Measurements from ENCODE around the gene CD84.
"Not testable (repeated sequence)": the region's sequence is repeated elsewhere in the genome, so short reads cannot be mapped to it uniquely, and the experiment has no call there.

CD84 gene

DNA sequence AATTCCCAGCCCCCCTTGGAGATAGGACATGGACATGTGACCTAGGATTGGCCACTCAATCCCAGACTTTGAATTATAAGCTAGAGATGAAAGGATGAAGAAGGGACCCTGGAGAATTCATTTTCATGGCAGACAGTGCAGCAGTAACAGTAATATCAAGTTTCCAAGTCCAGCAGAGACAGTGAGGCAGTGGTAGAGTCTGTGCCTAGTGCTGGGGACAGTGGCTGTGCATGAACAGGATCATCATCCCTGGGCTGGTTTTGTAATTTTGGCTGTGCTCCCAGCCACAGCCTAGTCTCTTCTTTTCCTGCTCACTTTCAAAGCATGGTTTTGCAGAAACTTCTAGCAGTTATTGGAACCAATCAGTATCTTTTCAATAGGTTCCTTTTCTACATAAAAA is 29.6 kb upstream of the CD84 start:
- no peak for DNase-seq

GRCh38 chr1:160608514-160608913 is 29.2 kb upstream of the CD84 start:
- no peak for DNase-seq

DNA sequence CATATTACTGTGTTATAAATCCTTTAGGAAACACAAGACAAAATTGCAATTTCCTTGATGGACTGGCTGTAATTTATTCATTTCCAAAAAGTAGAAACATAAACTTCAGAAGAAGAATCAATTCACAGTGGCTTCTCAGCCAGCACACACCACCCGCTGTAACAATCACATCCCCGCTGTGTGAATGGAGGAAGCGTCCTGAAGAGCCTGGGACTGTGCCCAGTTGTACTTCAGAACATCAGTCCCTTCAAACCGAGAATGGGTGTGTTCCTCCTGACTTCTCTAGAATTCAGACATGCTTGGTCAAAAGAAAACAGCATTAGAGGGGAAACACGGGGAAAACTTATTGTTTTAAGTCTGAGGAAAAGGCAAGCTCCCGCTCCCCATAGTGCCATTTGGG is 28.8 kb upstream of the CD84 start:
- no peak for DNase-seq

- DNase-seq = no peak
These were observed 28.4 kb upstream of the CD84 start for GRCh38 chr1:160607672-160608032.

- peak; percentile 89 for DNase-seq
These were observed 27.8 kb upstream of the CD84 start for GRCh38 chr1:160607011-160607671.

GRCh38 chr1:160606611-160607010 is 27.3 kb upstream of the CD84 start:
- no peak for DNase-seq

DNA sequence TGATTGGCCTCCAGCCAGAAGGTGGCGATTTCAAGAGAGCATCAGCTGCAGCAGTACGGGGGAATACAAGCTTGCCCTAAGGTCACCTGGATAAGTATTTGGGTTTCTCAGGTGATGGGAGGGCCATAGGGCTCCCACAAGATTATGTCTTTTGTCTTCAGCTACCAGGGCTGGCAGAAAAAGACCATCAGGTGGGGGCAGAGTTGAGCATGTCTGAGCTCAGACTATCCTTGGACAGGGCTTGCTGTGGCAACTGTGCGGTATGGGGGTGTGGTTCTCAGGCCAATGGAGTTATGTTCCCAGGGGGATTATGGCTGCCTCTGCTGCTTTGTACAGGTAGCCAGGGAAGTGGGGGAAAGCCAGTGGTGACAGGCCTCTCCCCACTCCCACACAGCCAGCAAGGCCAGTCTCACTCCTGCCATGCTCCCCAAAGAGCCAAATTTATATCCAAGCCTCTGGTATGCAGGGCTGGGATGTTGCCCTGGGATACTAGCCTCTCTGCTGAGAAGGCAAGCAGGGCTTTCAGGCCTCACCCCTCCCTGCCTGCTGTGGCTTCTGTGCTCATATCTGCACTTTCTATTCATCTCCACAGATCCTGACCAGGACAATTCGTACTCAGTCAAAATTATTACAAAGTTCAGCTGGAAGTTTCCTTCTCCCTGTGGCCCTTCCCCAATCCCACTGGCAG is 26.6 kb upstream of the CD84 start:
- DNase-seq = no peak

GRCh38 chr1:160605205-160605604 is 25.9 kb upstream of the CD84 start:
- no peak for DNase-seq

DNA sequence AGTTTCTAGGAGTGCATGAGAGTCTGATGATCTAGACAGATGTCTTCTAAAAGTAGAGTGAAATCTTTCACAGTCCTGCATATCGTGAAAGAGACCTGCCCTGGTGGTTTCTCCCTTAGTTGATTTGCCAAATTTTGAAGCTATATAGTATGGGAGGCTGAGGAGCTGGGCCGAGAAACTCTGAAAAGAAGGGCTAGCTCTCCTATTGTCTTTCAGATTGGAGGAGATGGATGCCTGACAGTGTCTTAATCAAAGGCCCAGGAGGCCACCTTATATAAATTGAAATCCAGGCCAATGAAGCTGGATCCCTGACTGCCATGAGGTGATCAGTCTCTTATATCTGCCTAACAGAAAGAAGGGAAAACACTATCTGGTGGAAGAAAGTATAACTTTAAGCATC is 18.4 kb upstream of the CD84 start:
- no peak for DNase-seq

DNA sequence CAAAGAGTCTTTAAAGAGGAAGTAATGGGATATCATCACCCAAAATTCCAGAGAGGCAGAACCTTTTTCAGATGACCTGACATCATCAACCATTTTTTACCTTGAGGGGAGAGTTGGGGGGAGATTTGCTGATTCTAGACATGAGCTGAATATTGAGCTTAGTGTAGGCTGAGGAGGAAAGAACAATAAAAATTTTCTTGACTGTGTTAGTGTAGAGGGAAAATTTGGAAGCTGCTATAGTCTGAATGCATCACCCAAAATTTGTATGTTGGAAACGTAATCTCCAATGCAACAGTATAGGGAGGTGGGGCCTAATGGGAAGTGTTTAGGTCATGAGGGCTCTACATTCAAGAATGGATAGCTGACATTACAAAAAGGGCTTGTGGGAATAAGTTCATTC is 17.8 kb upstream of the CD84 start:
- no peak for DNase-seq

GRCh38 chr1:160590488-160590887 is 11.2 kb upstream of the CD84 start:
- no peak for DNase-seq

DNA sequence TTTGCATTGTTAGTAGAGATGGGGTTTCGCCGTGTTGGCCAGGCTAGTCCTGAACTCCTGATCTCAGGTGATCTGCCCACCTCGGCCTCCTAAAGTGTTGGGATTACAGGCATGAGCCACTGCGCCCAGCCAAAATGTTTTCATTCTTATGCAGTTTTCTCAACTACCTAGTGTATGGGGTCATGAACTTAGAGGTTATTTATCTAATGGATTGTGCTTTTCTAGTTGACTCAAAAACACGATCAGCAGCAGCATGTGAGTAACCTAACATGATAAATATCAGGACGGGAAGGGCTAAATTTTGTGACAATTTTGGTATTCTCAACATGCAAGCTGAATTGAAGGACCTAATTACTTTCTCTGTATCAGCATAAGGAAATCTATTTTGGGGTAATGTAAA is 9.2 kb upstream of the CD84 start:
- DNase-seq = no peak

GRCh38 chr1:160584784-160585183 is 5.5 kb upstream of the CD84 start:
- DNase-seq = no peak

- DNase-seq = not testable (repeated sequence)
These were observed 3.7 kb upstream of the CD84 start for GRCh38 chr1:160582976-160583375.

DNA sequence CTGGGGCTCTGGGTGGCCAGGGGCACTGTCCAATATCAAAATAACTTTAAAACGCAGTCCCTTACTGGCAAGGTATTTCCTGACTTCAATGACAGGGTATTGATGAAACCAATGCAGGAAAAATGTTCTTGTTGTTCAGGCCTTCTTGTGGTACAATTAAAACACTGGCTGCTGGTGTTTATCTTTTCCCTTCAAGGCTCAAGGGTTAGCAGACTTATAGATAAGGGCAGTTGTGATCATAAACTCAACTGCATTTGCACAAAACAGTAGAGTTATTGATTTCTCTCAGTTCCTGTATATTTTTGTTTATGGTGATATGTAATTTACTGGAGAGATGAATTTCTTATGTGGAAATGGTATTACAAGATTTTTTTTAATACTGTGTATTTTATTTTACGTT is 2.7 kb upstream of the CD84 start:
- no peak for DNase-seq

DNA sequence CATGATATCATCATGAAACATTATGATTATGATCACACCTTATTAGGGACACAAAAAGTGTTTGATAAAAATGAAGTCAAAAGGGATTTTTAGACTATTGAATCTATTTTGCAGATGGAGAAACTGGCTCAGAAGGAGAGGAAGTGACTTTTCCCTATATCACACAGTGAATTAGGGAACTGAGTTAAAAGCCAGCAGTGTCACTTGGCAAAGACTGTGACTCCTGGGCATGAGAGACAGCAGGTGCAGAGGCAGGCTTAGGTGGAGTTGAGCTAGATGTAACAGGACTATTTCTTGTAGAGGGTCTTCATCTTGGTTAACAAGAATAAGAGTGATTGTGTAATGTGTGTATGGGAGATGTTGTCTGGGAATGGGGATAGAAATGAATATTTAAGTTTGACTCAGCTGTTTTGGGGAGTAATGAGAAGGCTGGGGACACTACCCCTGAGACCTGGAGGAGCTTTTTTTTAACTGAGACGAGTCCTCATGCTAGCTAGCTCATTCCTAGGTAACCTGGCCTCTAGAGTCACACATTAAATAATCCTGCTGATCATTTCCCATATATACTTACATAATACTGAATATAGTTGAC is 1.0 kb upstream of the CD84 start:
- DNase-seq = no peak

GRCh38 chr1:160578525-160579191 is 638 bp downstream of the CD84 start:
- DNase-seq = peak; percentile 23

- DNase-seq = peak; percentile 47
These were observed 1.1 kb downstream of the CD84 start for GRCh38 chr1:160578175-160578524.

- peak; percentile 35 for DNase-seq
These were observed 1.6 kb downstream of the CD84 start for GRCh38 chr1:160577671-160578070.

DNA sequence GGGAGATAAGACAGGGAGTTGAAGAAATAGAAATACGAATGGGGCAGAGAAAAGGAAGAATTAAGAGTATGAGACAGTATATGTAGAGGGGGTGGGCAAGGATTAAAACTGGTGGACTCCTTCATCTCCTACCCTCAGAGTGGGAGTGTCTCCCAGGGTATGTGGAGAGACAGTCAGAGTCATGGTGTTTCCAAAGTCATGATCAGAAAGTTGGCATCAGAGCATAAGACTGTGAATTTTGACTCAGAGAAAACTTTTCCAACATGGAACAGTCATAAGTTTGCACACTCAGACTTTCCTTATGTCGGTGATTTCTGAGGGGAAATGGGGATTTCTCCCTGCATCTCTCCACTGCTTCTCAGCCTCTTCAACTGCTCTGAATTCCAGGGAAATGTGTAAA is 2.4 kb downstream of the CD84 start:
- peak; percentile 13 for DNase-seq

GRCh38 chr1:160576390-160576789 is 2.9 kb downstream of the CD84 start:
- peak; percentile 44 for DNase-seq

DNA sequence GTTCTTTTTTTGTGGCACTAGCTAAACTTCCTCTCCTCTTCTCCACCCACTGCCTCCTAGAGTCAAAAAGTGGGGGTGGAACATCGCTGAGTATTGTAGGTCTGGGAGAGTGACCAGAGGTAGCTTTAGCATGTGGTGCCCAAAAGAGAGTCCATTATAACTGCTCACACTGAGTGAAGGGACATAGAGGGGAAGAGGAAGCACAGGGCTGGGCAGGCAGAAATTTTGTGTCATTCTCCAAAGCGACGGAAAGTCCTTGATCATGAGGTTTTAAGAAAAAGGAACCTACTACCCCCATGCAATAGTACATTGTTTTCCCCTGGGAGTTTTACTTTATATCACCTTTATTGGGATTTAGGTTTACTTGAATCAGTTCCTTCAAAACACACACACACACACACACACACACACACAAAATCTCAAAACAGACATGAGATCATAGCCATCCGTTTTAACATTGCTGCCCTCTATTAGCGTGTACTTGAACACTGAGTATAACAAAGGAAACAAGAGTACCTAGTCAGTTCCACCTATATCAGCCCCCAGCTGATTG is 4.1 kb downstream of the CD84 start:
- peak; percentile 52 for DNase-seq

DNA sequence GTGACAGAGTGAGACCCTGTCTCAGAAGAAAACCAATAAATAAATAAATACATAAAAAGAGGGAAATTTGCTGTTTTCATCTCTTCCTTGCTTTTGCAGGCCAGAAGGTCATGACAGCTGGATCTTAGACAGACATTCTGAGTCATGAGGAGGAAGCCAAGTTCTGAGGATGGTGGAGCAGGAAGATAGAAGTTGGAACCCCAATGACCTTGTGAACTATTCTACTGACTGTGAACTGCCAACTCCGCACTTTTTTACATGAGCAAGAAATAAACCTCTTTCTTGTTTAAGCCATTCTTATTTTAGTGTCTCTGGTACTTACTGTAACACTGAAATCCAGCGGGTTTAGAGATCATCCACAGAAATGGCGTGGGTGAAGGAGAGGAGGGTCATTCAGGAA is 8.5 kb downstream of the CD84 start:
- no peak for DNase-seq

DNA sequence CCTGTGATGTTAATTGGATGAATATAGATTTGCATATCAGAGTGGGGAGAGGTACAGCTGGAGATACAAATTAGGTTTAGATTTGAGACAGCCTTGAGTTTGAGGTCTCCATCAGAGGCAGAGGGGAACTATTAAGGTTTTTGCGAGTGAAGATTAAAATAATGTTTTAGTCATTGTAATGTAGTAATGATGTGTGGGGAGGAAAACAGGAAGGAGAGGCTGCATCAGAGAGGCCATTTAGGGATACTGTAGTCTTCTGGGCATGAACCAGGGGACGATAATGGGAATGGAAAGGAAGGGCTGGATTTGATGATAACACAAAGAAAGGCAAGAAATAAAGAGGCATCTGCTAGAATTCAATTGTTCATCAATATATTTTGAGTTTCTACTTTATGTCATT is 9.5 kb downstream of the CD84 start:
- no peak for DNase-seq

Measured in CD4-positive, alpha-beta T cell treated with Interleukin-17A for 1 hour (primary cell).